SH-SY5Y (cell line): Measurements from ENCODE around the gene PSD.

ENCODE experiments used
- GATA2 ChIP-seq: IDR thresholded peaks from 2 replicates; pipeline ENCODE4 v1.6.1; 2011; ENCODE audit warnings: mild to moderate bottlenecking, low read depth, low read length
- GATA3 ChIP-seq: IDR thresholded peaks from 2 replicates; pipeline ENCODE4 v1.6.1; 2011; ENCODE audit warnings: low read depth, mild to moderate bottlenecking, low read length, moderate library complexity

DNA sequence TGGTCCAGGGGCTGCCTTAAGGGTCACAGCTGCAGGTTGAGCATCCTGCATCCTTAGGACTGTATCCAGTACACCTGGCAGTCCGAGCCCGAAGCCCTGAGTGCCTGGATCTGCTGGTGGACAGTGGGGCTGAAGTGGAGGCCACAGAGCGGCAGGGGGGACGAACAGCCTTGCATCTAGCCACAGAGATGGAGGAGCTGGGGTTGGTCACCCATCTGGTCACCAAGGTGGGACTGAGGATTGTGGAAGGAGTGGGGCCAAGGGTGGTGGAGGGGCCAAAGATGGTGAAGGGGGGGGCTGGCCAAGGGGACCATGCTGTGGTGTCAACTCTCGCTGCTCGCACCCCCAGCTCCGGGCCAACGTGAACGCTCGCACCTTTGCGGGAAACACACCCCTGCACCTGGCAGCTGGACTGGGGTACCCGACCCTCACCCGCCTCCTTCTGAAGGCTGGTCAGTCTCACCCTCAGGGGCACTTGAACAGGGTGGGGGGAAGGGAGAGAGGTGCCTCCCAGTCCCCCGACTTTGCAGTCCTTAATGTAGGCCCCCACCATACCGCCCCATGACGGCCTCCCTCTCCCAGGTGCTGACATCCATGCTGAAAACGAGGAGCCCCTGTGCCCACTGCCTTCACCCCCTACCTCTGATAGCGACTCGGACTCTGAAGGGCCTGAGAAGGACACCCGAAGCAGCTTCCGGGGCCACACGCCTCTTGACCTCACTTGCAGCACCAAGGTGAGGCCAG is 17.8 kb downstream of the PSD start:
- TF ChIP-seq GATA2 (no peak), GATA3 (no peak)
